SK-N-SH treated with all-trans-retinoic acid at 6 μM for 48 hours (cell line): ENCODE data around the gene SMIM1.

ENCODE experiments used
- BACH2 ChIP-seq: fragments of 250-450 bp; sonication (Bioruptor Pico); IDR thresholded peaks from 2 replicates; pipeline ENCODE4 v1.9.0; 2021; ENCODE audit warnings: mild to moderate bottlenecking, borderline replicate concordance
- CSRNP3 ChIP-seq: fragments of 250-450 bp; sonication (Bioruptor Pico); IDR thresholded peaks from 2 replicates; pipeline ENCODE4 v1.5.1; 2021; ENCODE audit warnings: mild to moderate bottlenecking, moderate library complexity
- ESRRG ChIP-seq: fragments of 250-450 bp; sonication (Bioruptor Pico); IDR thresholded peaks from 2 replicates; pipeline ENCODE4 v1.6.1; 2021; ENCODE audit warnings: mild to moderate bottlenecking
- PATZ1 ChIP-seq: fragments of 250-450 bp; sonication (Bioruptor Pico); IDR thresholded peaks from 2 replicates; pipeline ENCODE4 v1.8.0; 2020; ENCODE audit warnings: mild to moderate bottlenecking, moderate library complexity, borderline replicate concordance
- PPARA ChIP-seq: fragments of 250-450 bp; sonication (Bioruptor Pico); IDR thresholded peaks from 2 replicates; pipeline ENCODE4 v1.5.0; 2020; ENCODE audit warnings: mild to moderate bottlenecking, borderline replicate concordance
- RARB ChIP-seq: fragments of 250-450 bp; sonication (Bioruptor Pico); IDR thresholded peaks from 2 replicates; pipeline ENCODE4 v1.8.0; 2021; ENCODE audit warnings: mild to moderate bottlenecking, moderate library complexity
- TSHZ2 ChIP-seq: fragments of 250-450 bp; sonication (Bioruptor Pico); IDR thresholded peaks from 2 replicates; pipeline ENCODE4 v1.5.0; 2020; ENCODE audit warnings: mild to moderate bottlenecking, moderate library complexity
- ZC3H10 ChIP-seq: fragments of 250-450 bp; sonication (Bioruptor Pico); IDR thresholded peaks from 2 replicates; pipeline ENCODE4 v1.5.1; 2021; ENCODE audit warnings: mild to moderate bottlenecking, moderate library complexity
- ZFP3 ChIP-seq: fragments of 250-450 bp; sonication (Bioruptor Pico); IDR thresholded peaks from 2 replicates; pipeline ENCODE4 v1.5.0; 2020; ENCODE audit warnings: mild to moderate bottlenecking, moderate library complexity
- ZFP30 ChIP-seq: fragments of 450-650 bp; formaldehyde crosslinking; IDR thresholded peaks from 2 replicates; pipeline ENCODE4 v1.5.0; 2022; ENCODE audit warnings: mild to moderate bottlenecking, moderate library complexity
- ZNF565 ChIP-seq: fragments of 450-650 bp; formaldehyde crosslinking; conservative IDR thresholded peaks from 2 replicates; pipeline ENCODE4 v1.5.0; 2020; ENCODE audit warnings: low read depth, mild to moderate bottlenecking, moderate library complexity
- ZNF70 ChIP-seq: fragments of 450-650 bp; formaldehyde crosslinking; IDR thresholded peaks from 2 replicates; pipeline ENCODE4 v1.5.0; 2020; ENCODE audit warnings: mild to moderate bottlenecking, moderate library complexity
- ZNF8 ChIP-seq: fragments of 450-650 bp; formaldehyde crosslinking; IDR thresholded peaks from 2 replicates; pipeline ENCODE4 v1.5.0; 2020; ENCODE audit warnings: mild to moderate bottlenecking, moderate library complexity

- TF ChIP-seq ZNF8 (no peak), PPARA (CRISPR knock-in tag) (no peak), ZNF70 (CRISPR knock-in tag) (no peak), CSRNP3 (no peak), ZFP3 (CRISPR knock-in tag) (no peak), RARB (CRISPR knock-in tag) (no peak), PATZ1 (no peak), ZNF565 (no peak), ZFP30 (CRISPR knock-in tag) (no peak), ESRRG (CRISPR knock-in tag) (no peak), TSHZ2 (CRISPR knock-in tag) (no peak), ZC3H10 (CRISPR knock-in tag) (no peak), BACH2 (no peak)
These were observed 11.3 kb downstream of the SMIM1 start for GRCh38 chr1:3783651-3784474.
